ENCODE measurements around the gene KLF6.

The KLF6 gene

GRCh38 chr10:3774018-3774813 is 10.8 kb downstream of the KLF6 start:
- no peak for DNase-seq

- DNase-seq: no peak
These were observed 11.5 kb downstream of the KLF6 start for GRCh38 chr10:3773460-3774017.

- DNase-seq: no peak
These were observed 12.4 kb downstream of the KLF6 start for GRCh38 chr10:3772361-3773171.

GRCh38 chr10:3770611-3771110 is 14.3 kb downstream of the KLF6 start:
- DNase-seq: no peak

GRCh38 chr10:3769556-3769955 is 15.5 kb downstream of the KLF6 start:
- DNase-seq: no peak

GRCh38 chr10:3766046-3766756 is 18.8 kb downstream of the KLF6 start:
- DNase-seq: no peak

GRCh38 chr10:3765146-3765545 is 19.9 kb downstream of the KLF6 start:
- DNase-seq: peak; percentile 33

GRCh38 chr10:3764626-3765112 is 20.3 kb downstream of the KLF6 start:
- DNase-seq: no peak

GRCh38 chr10:3763852-3764625 is 21.0 kb downstream of the KLF6 start:
- peak; percentile 72 for DNase-seq

- no peak for DNase-seq
These were observed 22.0 kb downstream of the KLF6 start for GRCh38 chr10:3763035-3763456.

GRCh38 chr10:3762309-3762708 is 22.7 kb downstream of the KLF6 start:
- DNase-seq: no peak

GRCh38 chr10:3761904-3762303 is 23.1 kb downstream of the KLF6 start:
- no peak for DNase-seq

- DNase-seq: no peak
These were observed 23.9 kb downstream of the KLF6 start for GRCh38 chr10:3761021-3761686.

GRCh38 chr10:3760083-3760482 is 24.9 kb downstream of the KLF6 start:
- no peak for DNase-seq

- DNase-seq: no peak
These were observed 25.6 kb downstream of the KLF6 start for GRCh38 chr10:3759397-3759796.

GRCh38 chr10:3758491-3758970 is 26.5 kb downstream of the KLF6 start:
- DNase-seq: no peak

GRCh38 chr10:3757638-3758490 is 27.1 kb downstream of the KLF6 start:
- no peak for DNase-seq

- no peak for DNase-seq
These were observed 27.8 kb downstream of the KLF6 start for GRCh38 chr10:3757250-3757637.

- no peak for DNase-seq
These were observed 28.7 kb downstream of the KLF6 start for GRCh38 chr10:3756360-3756740.

Data from fibroblast of upper back skin (primary cell).